GM19328 (cell line): Measurements from ENCODE around the gene ADSL.

Source experiments
- ATAC-seq: cut with Tn5 transposase; IDR thresholded peaks from one replicate; pipeline ENCODE4 v1.9.1; 2021; ENCODE audit warnings: mild to moderate bottlenecking, moderate library complexity; ENCODE audit not compliant: unreplicated experiment

Gene ADSL

DNA sequence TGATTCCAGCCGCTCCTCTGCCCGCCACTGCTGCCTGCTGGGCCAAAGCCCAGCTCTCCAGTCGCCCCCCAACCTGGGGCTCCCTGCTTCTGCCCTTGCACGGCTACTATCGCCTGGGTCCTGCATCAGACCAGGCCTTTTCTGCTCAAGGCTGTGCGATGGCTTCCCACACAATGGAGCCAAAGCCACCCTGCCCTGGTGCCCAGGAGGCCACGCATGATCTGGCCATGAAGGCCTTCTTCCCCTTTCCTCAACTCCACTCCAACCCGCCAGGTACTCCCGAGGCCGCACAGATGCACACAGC, 69.9 kb downstream of the ADSL start:
- no peak for ATAC-seq

DNA sequence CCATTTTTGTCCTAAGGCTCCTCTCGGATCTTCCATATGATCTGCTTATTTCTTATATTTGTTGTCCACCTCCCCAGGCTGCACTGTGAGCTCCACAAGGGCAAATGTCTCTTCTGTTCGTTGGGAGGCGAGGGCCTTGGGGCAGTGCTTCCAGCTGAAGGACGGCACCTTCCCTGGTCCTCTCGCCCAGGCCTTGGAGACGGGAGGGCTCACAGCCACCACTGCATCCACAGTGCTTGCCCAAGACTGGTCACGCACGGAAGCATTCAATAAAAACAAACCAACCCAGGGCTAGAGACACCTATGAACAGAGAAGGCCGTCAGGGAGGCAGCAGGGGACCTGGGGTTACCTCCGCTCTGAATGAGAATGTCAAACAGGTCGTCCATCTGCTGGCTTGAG, 70.3 kb downstream of the ADSL start:
- ATAC-seq, result no peak

DNA sequence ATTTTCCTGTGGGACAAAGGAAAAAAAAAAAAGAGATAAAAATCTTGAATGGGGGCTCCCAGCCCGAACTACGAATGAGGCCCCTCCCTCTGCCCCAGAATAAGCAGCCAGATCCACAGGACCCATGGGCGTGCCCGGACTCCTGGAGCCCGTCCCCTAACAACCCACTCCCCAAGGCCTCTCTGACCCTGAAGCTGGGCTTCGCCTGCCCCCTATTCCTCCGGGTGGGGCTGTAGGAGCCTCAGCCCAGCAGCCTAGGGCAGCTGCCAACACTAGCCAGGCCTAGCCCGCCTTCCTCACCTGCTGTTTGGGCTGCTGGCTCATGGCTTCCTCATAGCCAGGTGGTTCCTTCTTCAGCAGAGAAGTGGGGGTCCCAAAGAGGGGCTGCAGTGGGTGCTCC, 70.7 kb downstream of the ADSL start:
- ATAC-seq, result no peak

DNA sequence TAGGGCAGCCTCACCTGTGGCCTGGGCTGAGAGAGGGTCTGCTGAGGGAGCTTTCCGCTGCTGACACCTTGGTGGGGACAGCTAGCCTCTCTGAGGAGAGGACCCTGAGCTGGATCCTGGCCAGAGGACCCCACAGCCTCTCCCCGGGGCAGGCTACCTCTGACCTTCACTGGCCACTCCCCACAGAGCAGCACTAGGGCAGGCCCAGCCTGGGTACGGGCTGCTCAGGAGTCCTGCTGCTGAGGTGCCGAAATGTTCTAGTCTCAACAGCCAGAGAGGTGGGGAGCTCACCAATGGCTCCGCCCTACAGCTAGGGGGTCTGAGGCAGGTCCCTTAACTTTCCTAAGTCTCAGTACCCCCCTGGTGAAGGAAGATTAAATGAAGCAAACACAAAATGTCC, 71.6 kb downstream of the ADSL start:
- no peak for ATAC-seq

DNA sequence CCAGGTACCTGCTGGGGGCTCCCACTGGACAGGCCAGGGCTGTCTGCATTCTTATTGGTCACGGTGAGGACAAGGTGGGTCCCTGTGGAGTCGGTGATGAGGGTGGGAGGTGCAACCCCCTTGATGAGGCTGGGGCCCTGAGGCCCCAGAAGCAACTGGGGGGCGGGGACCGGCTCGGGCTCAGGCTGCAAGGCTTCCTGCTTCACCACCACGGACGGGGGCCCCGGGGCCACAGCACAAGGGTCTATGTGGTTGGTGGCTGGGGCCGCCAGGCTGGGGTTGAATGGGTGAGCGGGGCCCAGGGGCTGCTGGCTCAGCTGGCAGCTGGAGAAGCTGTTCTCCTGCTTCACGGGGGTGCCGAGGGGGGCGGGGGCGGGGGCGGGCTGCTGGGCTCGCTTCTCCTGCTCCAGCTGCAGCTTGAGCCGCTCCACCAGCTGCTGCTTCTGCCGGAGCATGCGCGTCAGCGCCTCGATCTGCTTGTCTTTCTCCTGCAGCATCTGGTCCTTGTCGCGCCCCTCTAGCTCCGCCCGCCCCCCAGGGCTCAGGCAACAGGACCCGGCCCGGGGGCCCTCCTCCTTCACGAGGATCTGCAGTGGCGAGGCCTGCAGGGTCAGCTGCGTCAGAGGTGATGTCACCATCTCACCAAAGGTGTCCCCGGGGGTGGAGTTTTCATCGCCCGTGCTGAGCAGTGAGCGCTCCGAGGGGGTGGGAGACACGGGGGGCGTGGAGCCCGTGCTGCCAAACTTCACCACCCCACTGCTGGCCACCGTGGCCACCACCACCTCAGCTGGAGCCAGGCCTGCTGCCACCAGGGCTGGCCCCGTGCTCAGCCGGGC, 72.3 kb downstream of the ADSL start:
- ATAC-seq, result no peak

DNA sequence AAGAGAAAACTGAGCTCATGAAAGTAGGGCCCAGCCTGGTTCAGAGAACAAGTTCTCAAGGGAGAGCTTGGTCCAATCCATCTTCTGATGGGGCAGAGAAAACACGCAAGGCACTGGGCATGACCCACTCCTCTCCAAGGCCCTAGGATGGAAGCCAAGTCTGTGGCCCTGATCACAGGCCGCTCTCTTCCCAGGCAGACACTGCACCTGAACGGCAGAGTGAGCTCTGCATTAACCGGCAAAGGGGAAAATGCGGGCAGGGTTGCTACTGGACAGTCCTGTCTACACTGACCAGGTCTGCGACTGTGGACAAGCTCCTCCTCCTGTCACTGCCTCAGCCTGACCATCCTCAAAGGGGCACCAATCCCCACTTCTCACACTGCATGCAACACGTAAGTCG, 73.4 kb downstream of the ADSL start:
- no peak for ATAC-seq

DNA sequence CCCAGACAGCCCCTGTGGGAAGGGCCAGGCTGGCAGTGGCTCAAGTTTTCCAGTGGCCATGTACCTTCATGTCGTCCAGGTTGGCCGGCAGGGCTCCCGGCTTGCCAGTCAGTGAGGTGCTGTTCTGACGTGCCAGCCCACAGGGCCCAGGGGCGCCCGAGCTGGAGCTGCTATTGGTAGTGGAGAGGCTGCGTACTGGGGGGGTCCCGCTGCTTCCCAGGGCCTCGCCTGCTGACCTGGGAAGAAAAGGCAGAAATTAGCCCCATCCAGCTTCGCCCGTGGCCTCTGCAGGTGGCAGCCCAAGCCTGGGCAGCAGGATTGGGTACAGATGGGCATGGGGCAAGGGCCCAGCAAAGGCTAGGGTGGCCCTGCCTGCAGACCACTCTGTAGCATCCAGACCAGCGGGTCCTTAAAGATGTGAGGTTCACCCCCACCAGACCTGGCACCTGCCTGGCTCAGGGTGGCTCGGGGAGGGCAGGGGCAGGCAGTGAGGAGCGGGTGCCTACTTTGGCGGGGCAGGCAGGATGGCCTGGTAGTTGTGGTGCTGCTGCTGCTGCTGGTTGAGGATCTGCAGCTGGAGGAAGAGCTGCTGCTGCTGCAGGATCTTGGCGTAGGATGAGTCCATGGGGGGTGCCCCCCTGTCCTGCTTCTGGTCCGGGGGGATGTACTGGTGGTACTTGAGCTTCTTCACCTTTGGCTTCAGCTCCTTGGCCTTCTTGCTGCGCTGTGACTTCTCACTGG, 74.2 kb downstream of the ADSL start:
- ATAC-seq, result no peak

DNA sequence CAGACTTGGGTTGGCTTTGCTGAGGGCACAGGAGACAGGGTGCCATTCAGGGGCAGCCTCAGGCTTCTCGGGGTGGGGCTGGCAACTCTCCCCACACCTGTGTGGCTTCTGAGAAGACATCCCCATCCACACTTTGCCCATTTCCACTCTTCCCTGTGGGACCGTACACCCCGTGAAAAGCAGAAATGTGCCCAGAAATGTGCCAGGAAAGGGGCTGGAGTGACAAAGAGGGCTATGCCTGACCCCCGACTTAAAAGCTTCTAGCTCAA, 74.7 kb downstream of the ADSL start:
- ATAC-seq, result no peak

DNA sequence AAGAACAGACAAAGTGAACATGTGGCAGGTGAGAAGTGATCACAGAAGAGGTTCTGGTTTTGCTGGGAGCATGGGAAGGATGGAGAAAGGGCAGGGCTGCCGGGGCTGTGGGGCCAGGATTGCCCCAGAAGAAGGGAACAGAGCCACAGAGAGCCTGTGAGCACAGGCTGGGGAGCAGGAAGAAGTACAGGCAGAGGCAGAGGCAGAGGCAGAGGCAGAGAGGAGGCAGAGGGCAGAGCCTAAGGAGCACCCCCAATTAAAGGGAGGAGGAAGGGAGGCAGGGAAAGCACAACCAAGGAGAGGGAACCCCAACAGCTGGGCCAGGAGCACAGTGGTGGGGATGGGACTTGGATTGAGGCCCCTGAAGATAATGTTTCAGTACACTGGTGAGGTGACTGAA, 75.6 kb downstream of the ADSL start:
- no peak for ATAC-seq

DNA sequence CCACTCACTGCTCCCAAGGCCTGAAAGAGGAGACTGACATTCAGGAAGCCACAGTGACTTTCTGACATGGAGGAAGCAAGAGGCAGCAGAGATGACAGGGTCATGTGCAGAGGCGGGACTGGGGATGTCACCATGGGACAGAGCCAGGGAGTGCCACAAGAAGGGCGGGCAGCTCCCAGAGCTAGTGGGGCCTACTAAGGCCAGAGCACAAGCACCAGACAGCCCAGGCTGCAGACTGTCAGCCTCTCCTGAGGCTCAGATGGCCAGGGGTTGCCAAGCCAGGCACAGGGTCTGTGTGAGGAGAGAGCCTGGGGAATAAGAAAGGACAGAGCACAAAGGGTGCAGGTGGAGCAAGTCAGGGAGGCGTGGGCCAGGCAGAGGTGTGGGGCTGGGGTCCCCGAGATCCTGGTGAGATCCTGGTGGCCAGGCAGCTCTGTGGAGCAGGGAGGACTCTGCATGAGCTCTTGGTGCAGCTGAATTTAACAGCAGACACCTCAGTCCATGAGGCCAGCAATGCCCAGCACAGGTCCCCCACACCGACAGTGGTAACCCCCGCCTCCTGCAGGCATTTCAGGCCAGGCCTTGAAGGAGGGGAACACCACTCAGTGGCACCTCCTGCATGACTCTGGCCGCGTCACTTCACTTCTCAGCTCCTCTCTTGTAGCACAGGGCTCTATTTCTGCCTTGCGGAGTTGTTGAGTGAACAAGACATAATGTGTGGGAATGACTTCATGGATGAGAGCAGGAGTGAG, 76.4 kb downstream of the ADSL start:
- no peak for ATAC-seq

DNA sequence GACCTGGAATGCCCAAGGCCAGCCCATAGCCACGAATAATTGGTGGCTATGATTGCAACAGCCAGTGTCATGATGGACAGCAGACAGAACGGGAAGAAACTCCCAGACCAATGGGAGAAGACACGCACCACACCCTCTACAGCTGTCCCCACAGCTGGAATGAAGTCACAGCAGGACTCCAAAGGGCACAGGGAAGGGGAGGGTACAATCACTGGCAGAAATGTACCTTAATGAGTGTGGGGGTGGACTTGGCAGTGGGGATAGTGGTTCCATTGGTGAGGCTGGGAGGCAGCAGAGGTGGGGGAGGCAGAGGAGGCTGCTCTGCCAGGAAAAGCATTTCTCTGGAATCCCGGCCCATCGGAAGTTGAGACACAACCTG, 77.0 kb downstream of the ADSL start:
- no peak for ATAC-seq

DNA sequence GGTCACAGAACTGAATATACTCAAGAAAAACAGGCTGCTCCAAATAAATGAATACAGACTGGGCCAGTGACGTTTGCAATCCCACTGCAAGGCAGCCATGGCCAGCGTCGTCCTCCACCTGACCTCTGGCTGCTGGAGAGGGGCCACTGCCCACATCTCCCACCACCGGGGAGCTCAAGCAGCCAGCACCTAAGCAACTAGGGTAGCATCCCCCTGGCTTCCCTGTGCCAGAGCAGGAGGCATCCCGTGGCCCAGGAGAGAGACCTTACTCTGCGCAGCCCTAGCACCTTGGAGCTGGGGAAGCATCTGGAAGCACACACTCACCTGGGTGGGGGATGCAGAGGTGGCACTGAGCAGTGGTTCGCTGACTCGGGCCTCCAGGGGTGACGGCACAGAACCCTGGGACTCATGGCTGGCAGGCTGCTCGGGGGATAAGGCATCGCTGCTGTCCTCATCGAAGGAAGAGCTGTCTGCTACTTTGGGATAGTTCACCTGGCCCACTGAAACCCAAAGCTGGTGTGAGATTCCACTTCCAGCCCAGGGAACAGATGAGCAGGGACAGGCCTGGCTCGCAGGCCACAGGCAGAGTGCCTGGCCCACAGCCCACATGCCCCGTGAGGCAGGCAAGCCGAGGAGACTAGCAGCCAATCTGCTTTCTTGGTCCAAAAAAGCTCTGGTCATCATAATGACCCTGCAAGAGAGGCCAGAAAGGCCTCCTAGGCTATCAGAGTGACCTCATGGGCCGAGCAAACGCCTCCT, 77.8 kb downstream of the ADSL start:
- ATAC-seq, result no peak

DNA sequence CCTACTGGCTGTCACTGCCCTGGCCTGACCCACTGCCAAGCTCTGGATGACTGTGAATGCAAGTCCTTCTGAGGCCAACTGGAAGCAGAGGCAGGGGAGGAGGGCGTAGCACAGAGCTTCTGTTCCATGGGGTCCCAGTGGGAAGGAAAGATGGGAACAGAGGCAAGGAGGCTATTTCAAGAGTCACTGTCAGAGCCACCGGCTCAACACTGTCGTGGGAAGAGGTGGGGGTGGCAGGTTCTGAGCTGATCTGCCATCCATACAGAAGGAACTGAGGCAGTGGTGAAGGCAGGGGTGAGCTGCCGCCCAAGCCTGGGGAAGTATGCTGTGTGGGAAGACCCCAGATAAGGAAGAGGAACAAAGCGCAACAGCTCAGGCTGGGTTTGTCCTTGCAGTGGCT, 78.8 kb downstream of the ADSL start:
- no peak for ATAC-seq

DNA sequence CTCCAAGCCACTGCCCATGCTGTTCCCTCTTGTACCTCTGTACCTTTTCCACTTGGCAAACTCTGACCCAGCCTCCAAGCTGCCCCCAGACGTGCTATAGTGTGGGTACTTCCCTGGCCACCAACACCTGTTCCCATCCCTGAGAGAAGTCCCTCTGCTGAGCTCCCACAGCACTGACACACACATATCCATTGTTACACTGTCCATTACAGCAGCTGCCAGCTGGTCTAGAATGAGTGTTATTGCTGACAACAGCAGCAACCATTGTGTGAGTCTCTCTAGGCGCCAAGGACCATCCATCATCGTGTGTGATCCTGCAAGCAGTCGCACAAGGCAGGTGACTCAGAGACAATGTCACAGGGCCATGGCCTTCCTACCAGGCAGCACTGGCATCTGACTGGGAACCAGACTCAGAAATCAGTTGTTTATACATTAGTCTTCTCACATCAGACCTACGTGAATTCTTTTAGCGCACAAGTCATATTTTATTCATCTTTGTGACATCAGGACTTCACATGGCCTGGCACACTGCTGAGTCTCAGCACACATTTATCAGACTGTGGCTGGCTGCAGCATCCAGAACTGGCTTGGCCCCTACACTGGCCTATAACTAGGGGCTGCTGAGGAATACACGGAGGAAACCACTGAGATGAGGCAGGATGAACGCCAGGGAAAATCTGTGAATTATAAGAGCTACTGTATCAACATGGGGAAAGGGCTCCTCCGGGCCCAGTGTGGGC, 80.5 kb downstream of the ADSL start:
- ATAC-seq, result no peak

DNA sequence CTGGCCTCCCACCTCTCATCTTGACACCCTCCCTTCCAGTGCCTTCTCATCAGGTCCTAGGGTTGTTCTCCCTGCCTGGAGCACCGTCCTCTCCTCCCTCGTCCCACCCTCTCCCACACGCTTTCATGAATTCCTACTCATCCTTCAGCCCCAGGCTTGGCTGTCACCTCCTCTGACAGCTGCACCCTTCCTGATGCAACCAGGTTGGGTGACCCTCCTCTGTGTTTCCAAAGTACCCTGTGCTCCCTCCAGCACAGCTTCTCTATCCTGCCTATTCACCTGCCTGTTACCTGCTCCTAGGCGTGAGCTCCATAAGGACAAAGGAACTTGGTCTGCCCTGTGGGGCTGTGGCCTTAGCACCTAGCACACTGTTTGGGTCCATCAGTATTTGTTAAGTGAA, 82.5 kb downstream of the ADSL start:
- no peak for ATAC-seq

DNA sequence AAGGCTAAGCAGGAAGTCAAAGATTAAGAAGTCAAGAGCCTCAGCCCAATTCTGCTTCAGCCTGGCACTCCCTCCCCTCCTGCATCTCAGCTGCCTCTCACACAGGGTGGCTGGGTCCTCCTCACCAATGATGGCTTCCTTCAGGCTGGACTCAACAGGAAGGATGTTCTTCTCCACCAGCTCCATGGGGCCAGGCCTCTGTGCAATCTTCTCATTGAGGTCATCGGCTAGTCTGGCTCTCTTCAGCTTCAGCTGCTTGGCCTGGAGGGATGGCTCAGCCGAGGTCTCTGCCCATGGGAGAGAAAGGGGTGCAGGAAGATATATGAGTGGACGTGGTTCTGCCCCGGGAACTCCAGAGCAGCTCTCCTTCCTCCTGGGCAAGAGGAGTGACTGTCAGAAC, 83.2 kb downstream of the ADSL start:
- ATAC-seq, result no peak

DNA sequence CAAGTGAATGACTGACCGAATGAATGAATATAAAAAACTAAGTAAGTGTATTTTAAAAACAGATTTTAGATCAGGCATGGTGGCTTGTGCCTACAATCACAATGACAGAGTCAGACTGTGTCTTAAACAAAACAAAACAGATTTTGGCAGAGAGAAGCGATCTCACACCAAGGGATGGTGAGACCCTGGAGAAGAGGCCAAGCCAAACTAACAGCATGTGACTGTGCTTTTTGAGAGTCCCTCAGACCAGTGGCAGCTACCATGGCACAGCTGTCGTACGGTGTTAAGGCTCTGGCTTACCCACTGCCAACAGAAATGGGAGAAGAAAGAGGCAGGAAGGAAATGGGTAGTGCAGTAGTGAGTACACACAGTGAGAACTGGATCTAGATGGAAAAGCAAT, 84.7 kb downstream of the ADSL start:
- ATAC-seq, result no peak

DNA sequence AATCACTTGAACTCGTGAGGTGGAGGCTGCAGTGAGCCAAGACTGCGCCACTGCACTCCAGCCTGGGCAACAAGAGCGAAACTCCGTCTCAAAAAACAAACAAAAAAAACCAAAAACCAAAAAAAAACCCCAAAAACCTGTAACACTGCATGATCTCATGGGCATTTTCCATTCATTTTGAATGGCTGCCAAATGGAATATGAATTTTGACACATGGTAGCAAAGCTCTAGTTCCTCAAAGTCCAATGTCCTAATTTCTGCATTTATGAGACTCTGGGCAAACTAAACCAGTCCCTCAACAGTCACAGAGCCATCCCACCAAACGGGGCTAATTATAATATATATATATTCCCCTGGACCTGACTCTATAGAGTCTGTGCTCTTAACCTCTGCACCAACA, 85.9 kb downstream of the ADSL start:
- ATAC-seq, result no peak

DNA sequence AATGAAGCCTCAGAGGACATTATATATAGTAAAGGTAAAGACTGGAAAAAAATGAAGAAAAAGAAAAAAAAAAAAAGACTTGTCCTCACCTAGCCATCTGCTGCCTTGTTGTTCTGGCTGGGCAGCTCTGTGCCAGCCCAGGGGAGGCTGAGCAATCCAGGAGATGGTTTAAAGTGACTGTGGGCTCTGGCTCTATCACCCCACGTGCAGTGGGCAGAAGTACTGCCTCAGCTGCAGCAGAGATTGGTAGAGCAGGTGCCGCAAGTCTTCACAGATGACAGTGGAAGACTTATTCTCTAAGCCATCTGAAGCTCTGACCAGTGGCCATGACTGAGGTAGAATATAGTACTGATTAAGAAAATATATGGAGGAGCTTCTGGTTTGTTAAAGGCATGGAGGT, 86.3 kb downstream of the ADSL start:
- ATAC-seq, result no peak

DNA sequence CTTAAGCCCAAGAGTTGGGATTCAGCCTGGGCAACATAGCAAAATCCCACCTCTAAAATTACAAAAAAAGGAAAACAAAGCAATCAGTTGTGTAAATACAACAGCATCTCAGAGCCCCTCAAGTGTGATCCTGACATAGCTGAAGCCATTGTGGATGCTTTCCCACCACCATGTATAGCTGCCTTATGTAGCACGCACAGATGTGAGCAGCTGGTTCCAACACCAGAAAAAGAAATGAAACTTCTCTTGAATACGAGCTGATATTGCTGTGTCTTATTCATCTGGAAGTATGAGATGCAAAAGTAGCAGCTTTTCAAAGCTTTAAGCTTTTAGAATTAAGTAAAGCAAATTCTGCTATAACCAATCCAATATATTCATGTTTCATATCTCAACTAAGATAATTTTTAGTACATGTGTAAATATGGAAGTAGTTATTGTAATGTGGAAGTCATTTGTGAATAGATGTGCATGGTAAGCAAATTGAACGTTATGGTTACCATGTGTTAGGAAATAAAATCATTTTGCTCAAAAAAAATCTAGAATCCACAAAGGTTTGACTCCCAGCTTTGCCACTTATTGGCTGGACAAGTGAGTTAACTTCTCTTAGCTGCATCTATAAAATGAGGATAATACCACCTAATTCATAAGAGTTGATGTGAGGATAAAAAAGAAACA, 87.3 kb downstream of the ADSL start:
- no peak for ATAC-seq
